AG09319 (cell line): ENCODE data around the gene KIAA0040.
"Not testable (repeated sequence)": the region's sequence is repeated elsewhere in the genome, so short reads cannot be mapped to it uniquely, and the experiment has no call there.

Source experiments
- DNase-seq: peaks from one replicate; pipeline ENCODE4 v3.0.0-alpha.2; 2010; ENCODE audit warnings: low read depth; ENCODE audit errors: extremely low read depth
- CTCF ChIP-seq: IDR thresholded peaks from 2 replicates; pipeline ENCODE4 v1.5.1; 2011; ENCODE audit warnings: low read depth, mild to moderate bottlenecking, inconsistent platforms, low read length, moderate library complexity

Gene KIAA0040

GRCh38 chr1:175118375-175119367, 73.9 kb downstream of the KIAA0040 start:
- no peak for TF ChIP-seq CTCF
- DNase-seq, result no peak

DNA sequence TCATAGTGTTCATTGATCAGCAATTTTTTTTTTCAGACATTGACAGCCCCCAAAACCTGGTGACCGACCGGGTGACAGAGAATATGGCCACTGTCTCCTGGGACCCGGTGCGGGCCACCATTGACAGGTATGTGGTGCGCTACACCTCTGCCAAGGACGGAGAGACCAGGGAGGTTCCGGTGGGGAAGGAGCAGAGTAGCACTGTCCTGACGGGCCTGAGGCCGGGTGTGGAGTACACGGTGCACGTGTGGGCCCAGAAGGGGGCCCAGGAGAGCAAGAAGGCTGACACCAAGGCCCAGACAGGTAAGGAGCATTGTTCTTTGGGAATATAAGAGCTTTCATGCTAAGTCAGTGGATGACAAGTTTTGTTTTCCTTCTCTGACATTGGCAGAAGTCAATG, 75.7 kb downstream of the KIAA0040 start:
- no peak for DNase-seq

DNA sequence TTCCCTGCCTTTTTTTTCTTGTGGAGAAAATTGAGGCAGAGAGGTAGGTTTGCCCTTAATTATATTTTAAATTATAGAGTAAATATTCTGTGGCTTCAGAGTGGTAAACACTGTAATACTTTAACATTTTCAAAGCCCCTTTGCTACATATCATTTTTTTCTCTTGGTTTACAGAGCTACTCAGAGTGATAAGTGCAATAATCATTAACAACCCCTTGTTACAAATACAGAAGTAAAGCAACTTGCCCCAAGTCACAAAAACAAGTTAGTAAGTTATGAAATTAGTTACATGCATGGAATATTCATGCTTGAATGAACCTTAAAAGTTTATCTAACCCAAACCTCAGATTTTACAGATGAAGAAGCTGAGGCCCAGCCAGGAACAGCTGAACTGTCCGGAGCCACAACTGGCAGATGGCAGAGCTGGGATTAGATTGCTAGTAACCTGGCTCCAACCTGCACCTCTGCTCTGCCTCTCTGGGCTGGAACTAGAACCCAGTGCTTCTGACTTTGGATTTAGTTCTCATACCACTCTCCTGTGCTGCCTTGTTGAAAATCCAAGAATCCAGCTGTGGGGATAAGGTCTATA, 76.3 kb downstream of the KIAA0040 start:
- TF ChIP-seq CTCF, result no peak
- no peak for DNase-seq

More for the DNA sequence above, 75.7 kb downstream of the KIAA0040 start:
- TF ChIP-seq CTCF, result no peak

DNA sequence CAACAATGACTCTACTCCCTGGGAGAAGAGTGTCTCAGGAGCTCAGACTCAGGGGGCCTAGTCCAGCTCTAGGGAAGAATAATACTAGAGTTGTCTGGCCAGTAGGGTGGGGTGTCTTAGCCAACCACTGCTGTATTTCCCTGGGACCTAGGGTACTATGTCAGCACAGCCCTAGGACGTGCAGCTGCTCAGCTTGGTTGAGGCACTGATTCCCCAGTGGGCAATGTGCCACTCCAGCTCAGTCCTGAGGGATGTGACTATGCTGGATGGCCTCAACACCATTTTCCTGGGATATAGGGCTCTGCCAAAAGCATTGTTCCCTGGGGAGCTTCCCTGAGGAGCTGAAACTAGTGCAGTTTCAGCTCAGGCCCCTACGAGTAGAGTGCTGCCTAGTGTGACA, 77.6 kb downstream of the KIAA0040 start:
- TF ChIP-seq CTCF, result no peak
- no peak for DNase-seq

DNA sequence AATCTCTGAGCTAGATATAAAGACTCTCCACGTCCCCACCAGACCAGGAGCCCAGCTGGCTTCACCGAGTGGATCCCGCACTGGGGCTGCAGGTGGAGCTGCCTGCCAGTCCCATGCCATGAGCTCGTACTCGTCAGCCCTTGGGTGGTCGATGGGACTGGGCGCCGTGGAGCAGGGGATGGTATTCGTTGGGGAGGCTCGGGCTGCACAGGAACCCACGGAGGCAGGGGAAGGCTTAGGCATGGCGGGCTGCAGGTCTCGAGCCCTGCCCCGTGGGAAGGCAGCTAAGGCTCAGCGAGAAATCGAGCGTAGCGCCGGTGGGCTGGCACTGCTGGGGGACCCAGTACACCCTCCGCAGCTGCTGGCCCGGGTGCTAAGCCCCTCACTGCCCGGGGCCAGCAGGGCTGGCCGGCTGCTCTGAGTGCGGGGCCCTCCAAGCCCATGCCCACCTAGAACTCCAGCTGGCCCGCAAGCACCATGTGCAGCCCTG, 84.2 kb downstream of the KIAA0040 start:
- DNase-seq, result not testable (repeated sequence)
